GM18861 (cell line): Measurements from ENCODE around the gene NXF2.
"Not testable (repeated sequence)": the region's sequence is repeated elsewhere in the genome, so short reads cannot be mapped to it uniquely, and the experiment has no call there.

Experiments
- ATAC-seq: cut with Tn5 transposase; IDR thresholded peaks from one replicate; pipeline ENCODE4 v1.9.1; 2021; ENCODE audit not compliant: unreplicated experiment

The NXF2 gene

GRCh38 chrX:102246893-102247292 lies at the start of gene NXF2:
NXF2 (plus strand) TSS chrX:102247167; CDS start chrX:102307079, 59,912 bp downstream.
- not testable (repeated sequence) for ATAC-seq

GRCh38 chrX:102207940-102208339 lies 39.0 kb upstream of the NXF2 start:
- ATAC-seq: not testable (repeated sequence)

- not testable (repeated sequence) for ATAC-seq
Measured at GRCh38 chrX:102214986-102215385, 32.0 kb upstream of the NXF2 start, which contains the start of gene TCP11X1. TCP11X1 (plus strand) TSS chrX:102215301.

GRCh38 chrX:102216497-102216896 lies 30.5 kb upstream of the NXF2 start:
- ATAC-seq: not testable (repeated sequence)

GRCh38 chrX:102235678-102236077 lies 11.3 kb upstream of the NXF2 start:
- not testable (repeated sequence) for ATAC-seq

- not testable (repeated sequence) for ATAC-seq
Measured at GRCh38 chrX:102240265-102240664, 6.7 kb upstream of the NXF2 start.

GRCh38 chrX:102272231-102272630 lies 25.3 kb downstream of the NXF2 start:
- not testable (repeated sequence) for ATAC-seq

GRCh38 chrX:102338162-102338561 lies 91.2 kb downstream of the NXF2 start:
- no peak for ATAC-seq

- no peak for ATAC-seq
Measured at GRCh38 chrX:102339312-102340298, 92.6 kb downstream of the NXF2 start.

- no peak for ATAC-seq
Measured at GRCh38 chrX:102341867-102342266, 94.9 kb downstream of the NXF2 start.

GRCh38 chrX:102345916-102346315 lies 98.9 kb downstream of the NXF2 start:
- ATAC-seq: no peak
